Skeletal muscle tissue (tissue), 4 donors: ENCODE data around the gene VPS33A. TPM values are rescaled to one million over a fixed set of nuclear protein-coding genes. Genes with fewer than 3 reads are reported as not detected.

ENCODE experiments used
- H3K27ac ChIP-seq: one replicate; pipeline ENCODE4 v1.7.0; 2013; ENCODE audit warnings: mild to moderate bottlenecking, low read depth, low read length, inconsistent platforms
- H3K27me3 ChIP-seq, 3 donors: one replicate each; pipeline ENCODE4 v1.7.0; 2013; ENCODE audit warnings: low read length in 3 of 3; ENCODE audit not compliant: control insufficient read depth in 3 of 3, insufficient read depth in 3 of 3
- H3K36me3 ChIP-seq, 3 donors: one replicate each; pipeline ENCODE4 v1.7.0; 2013; ENCODE audit warnings: low read length in 3 of 3; ENCODE audit not compliant: control insufficient read depth in 3 of 3, insufficient read depth in 3 of 3
- H3K4me1 ChIP-seq, 3 donors: one replicate each; pipeline ENCODE4 v1.7.0; 2013; ENCODE audit warnings: low read length in 3 of 3, mild to moderate bottlenecking in 3 of 3; ENCODE audit not compliant: control insufficient read depth in 3 of 3, insufficient read depth in 3 of 3
- H3K4me3 ChIP-seq, 3 donors: one replicate each; pipeline ENCODE4 v1.7.0; 2013; ENCODE audit warnings: low read length in 3 of 3
- H3K9ac ChIP-seq, 3 donors: one replicate each; pipeline ENCODE4 v1.7.0; 2013; ENCODE audit warnings: low read length in 3 of 3, mild to moderate bottlenecking in 3 of 3, moderate library complexity in 2 of 3, low read depth in 1 of 3
- H3K9me3 ChIP-seq, 3 donors: one replicate each; pipeline ENCODE4 v1.7.0; 2013; ENCODE audit warnings: low read length in 3 of 3; ENCODE audit not compliant: control insufficient read depth in 3 of 3
- total RNA-seq: library from RNA; depleted of rRNA; stranded (reverse); fragments of >200 nt; gene quantifications from one replicate; pipeline ENCODE4 v1.2.3, GENCODE V29; 2014
- donor health status: Osteomylitis.

VPS33A gene
- total RNA-seq, 1 donor from 2014 or later, result 16.2 TPM

- H3K4me1 ChIP-seq, result peaks cover 8 to 18% (median 9%) of the 10 kb centered on the region in 3 donors
- H3K4me3 ChIP-seq, result no peak overlapping the region
- H3K9ac ChIP-seq, result no peak overlapping the region
- H3K9me3 ChIP-seq, result no peaks in the 10 kb centered on the region
- peaks cover under 1 to 4% (median 3%) of the 10 kb centered on the region in 3 donors for H3K36me3 ChIP-seq
- H3K27me3 ChIP-seq, result peaks cover 47 to 70% (median 56%) of the 10 kb centered on the region in 3 donors
- H3K27ac ChIP-seq, result no peak overlapping the region
Observed at GRCh38 chr12:122202017-122202416, 64.3 kb downstream of the VPS33A start.

GRCh38 chr12:122201381-122201780 lies 64.9 kb downstream of the VPS33A start:
- H3K9me3 ChIP-seq, result no peaks in the 10 kb centered on the region
- H3K9ac ChIP-seq, result no peak overlapping the region
- H3K4me1 ChIP-seq, result peaks cover 8 to 18% (median 9%) of the 10 kb centered on the region in 3 donors
- H3K36me3 ChIP-seq, result no peaks in the 10 kb centered on the region
- H3K4me3 ChIP-seq, result no peak overlapping the region
- H3K27me3 ChIP-seq, result peaks cover 43 to 65% (median 52%) of the 10 kb centered on the region in 3 donors
- no peak overlapping the region for H3K27ac ChIP-seq

GRCh38 chr12:122200541-122201175 lies 65.6 kb downstream of the VPS33A start:
- Histone ChIP-seq H3K9me3 (no peaks in the 10 kb centered on the region), H3K27ac (no peak overlapping the region), H3K27me3 (peaks cover 38 to 59% (median 45%) of the 10 kb centered on the region in 3 donors), H3K4me3 (no peak overlapping the region), H3K9ac (no peak overlapping the region), H3K4me1 (peaks cover 4 to 16% (median 8%) of the 10 kb centered on the region in 3 donors), H3K36me3 (no peaks in the 10 kb centered on the region)

- Histone ChIP-seq H3K36me3 (no peaks in the 10 kb centered on the region), H3K27ac (no peak overlapping the region), H3K4me3 (no peak overlapping the region), H3K9me3 (no peaks in the 10 kb centered on the region), H3K9ac (no peak overlapping the region), H3K4me1 (peaks cover 3 to 9% (median 4%) of the 10 kb centered on the region in 3 donors), H3K27me3 (peaks cover 29 to 50% (median 35%) of the 10 kb centered on the region in 3 donors)
Observed at GRCh38 chr12:122199484-122200355, 66.6 kb downstream of the VPS33A start.

GRCh38 chr12:122197612-122197966 lies 68.7 kb downstream of the VPS33A start:
- no peak overlapping the region for H3K27ac ChIP-seq
- H3K27me3 ChIP-seq, result peaks cover 21 to 30% (median 26%) of the 10 kb centered on the region in 3 donors
- no peaks in the 10 kb centered on the region for H3K36me3 ChIP-seq
- H3K4me1 ChIP-seq, result no peaks in the 10 kb centered on the region
- H3K9me3 ChIP-seq, result no peaks in the 10 kb centered on the region
- no peak overlapping the region for H3K9ac ChIP-seq
- no peak overlapping the region for H3K4me3 ChIP-seq

DNA sequence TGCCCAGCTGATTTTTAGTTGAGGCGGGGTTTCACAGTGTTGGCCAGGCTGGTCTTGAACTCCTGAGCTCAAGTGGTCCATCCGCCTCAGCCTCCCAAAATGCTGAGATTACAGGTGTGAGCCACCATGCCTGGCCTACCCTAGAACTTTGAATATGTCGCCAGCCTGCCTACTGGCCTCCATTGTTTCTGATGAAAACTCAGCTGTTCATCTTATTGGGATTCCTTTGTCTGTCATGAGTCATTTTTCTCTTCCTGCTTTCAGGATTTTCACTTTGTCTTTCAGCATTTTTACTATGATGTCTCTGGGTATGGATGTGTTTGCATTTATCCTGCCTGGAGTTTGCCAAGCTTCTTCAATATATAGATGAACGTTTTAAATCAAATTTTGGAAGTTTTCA lies 70.9 kb downstream of the VPS33A start:
- H3K9me3 ChIP-seq, result no peaks in the 10 kb centered on the region
- H3K4me3 ChIP-seq, result no peak overlapping the region
- no peak overlapping the region for H3K27ac ChIP-seq
- no peaks in the 10 kb centered on the region for H3K36me3 ChIP-seq
- H3K4me1 ChIP-seq, result no peaks in the 10 kb centered on the region
- H3K9ac ChIP-seq, result no peak overlapping the region
- H3K27me3 ChIP-seq, result peaks cover 7 to 8% (median 8%) of the 10 kb centered on the region in 3 donors

- Histone ChIP-seq H3K4me3 (no peak overlapping the region), H3K27ac (no peak overlapping the region), H3K36me3 (no peaks in the 10 kb centered on the region), H3K27me3 (peaks cover 2 to 7% (median 3%) of the 10 kb centered on the region in 3 donors), H3K9me3 (no peaks in the 10 kb centered on the region), H3K9ac (no peak overlapping the region), H3K4me1 (no peaks in the 10 kb centered on the region)
Observed at GRCh38 chr12:122194804-122195203, 71.5 kb downstream of the VPS33A start.

- Histone ChIP-seq H3K36me3 (no peaks in the 10 kb centered on the region), H3K9ac (no peak overlapping the region)
Observed at GRCh38 chr12:122192441-122192840, 73.9 kb downstream of the VPS33A start.

DNA sequence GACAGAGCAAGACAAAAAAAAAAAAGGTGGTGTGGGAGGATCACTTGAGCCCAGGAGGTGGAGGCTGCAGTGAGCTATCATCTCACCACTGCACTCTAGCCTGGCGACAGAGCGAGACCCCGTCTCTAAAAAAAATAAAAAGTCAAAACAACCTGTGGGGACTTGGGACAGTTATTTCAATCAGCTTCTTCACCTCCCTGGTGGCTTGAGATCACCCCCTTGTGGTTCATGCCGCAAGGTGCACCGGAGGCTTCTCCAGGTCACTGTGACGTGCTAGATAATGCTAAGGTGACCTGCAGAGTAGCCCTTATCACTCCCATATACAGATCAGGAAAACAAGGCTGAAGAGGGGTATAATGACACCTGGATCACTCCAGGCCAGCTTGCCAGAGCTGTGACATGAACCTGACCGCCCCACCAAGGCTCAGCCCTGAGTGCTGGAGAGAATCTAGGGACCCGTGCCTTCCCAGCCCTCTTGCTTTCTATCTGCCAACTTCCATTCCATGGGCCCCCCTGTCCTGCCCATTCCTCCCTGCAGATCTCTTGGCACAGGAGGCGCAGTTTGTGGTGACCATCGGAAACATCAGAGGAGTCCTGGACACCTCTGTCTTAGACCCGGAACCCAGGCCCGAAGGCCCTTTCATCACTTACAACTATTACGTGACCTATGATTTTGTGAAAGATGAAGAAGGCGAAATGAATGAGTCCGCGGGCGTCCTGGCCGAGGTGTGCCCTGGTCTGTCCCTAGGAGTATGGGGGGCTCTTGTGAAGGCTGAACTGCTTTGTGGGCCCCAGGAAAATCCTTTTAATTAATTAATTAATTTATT lies 75.2 kb downstream of the VPS33A start:
- Histone ChIP-seq H3K9me3 (no peaks in the 10 kb centered on the region), H3K9ac (no peak overlapping the region), H3K4me3 (no peak overlapping the region), H3K27ac (no peak overlapping the region), H3K36me3 (no peaks in the 10 kb centered on the region), H3K4me1 (no peaks in the 10 kb centered on the region), H3K27me3 (peaks cover 0 to 4% (median 3%) of the 10 kb centered on the region in 3 donors)

More at GRCh38 chr12:122192441-122192840, 73.9 kb downstream of the VPS33A start:
- Histone ChIP-seq H3K27me3 (peaks cover 0 to 4% (median 3%) of the 10 kb centered on the region in 3 donors), H3K4me3 (no peak overlapping the region), H3K9me3 (no peaks in the 10 kb centered on the region), H3K4me1 (no peaks in the 10 kb centered on the region), H3K27ac (no peak overlapping the region)
